A673 (cell line): ENCODE measurements around the gene MTCH1. TPM values are rescaled to one million over a fixed set of nuclear protein-coding genes. Genes with fewer than 3 reads are reported as not detected.

ENCODE experiments used
- BruUV-seq: library from RNA; stranded (reverse); fragments of 400-500 nt; replicated peaks from 2 replicates; lab custom pipeline; 2021; lab: Mats Ljungman, UMichigan
- CTCF ChIA-PET: fragments of 300-600 bp; sonication (Branson Sonifier 250); formaldehyde crosslinking; loops from one replicate; lab custom pipeline; 2022; ENCODE audit warnings: antibody characterized with exemption; lab: Charles Lee
- POLR2A ChIA-PET: fragments of 300-600 bp; sonication (Branson Sonifier 250); formaldehyde crosslinking; loops from one replicate; lab custom pipeline; 2022; ENCODE audit warnings: antibody characterized with exemption; ENCODE audit not compliant: low non-redundant PET; lab: Charles Lee
- DNase-seq: peaks from one replicate; pipeline ENCODE4 v3.0.0-alpha.2; 2015; ENCODE audit warnings: low spot score
- H3K27ac ChIP-seq: fragments of 200-600 bp; sonication (generic); 2 replicates; pipeline ENCODE4 v1.5.1; 2016; ENCODE audit warnings: mixed run types, low read depth, mild to moderate bottlenecking, mixed read lengths, antibody characterized with exemption, low read length; ENCODE audit not compliant: poor library complexity, severe bottlenecking
- H3K27me3 ChIP-seq: fragments of 200-600 bp; sonication (generic); replicated peaks from 2 replicates; pipeline ENCODE4 v1.6.1; 2017; ENCODE audit warnings: mixed run types, low read depth, mild to moderate bottlenecking, mixed read lengths, antibody characterized with exemption, low read length; ENCODE audit not compliant: insufficient read depth, poor library complexity
- H3K36me3 ChIP-seq: fragments of 200-600 bp; sonication (generic); 2 replicates; pipeline ENCODE4 v1.6.1; 2016; ENCODE audit warnings: mixed run types, mild to moderate bottlenecking, mixed read lengths, antibody characterized with exemption, low read length; ENCODE audit not compliant: insufficient read depth, poor library complexity, severe bottlenecking
- H3K4me1 ChIP-seq: fragments of 200-600 bp; sonication (generic); 2 replicates; pipeline ENCODE4 v1.6.1; 2017; ENCODE audit warnings: mixed run types, mild to moderate bottlenecking, mixed read lengths, antibody characterized with exemption, low read length; ENCODE audit not compliant: insufficient read depth, poor library complexity, severe bottlenecking
- H3K4me3 ChIP-seq: fragments of 200-600 bp; sonication (generic); 2 replicates; pipeline ENCODE4 v1.5.1; 2016; ENCODE audit warnings: low read depth, mixed run types, mild to moderate bottlenecking, mixed read lengths, low read length; ENCODE audit not compliant: poor library complexity, severe bottlenecking
- H3K9me3 ChIP-seq: fragments of 200-600 bp; sonication (generic); 2 replicates; pipeline ENCODE4 v1.6.1; 2016; ENCODE audit warnings: mixed run types, low read depth, mild to moderate bottlenecking, mixed read lengths, antibody characterized with exemption, low read length; ENCODE audit not compliant: poor library complexity, severe bottlenecking
- EZH2 ChIP-seq: fragments of 200-600 bp; sonication (generic); IDR thresholded peaks from 2 replicates; pipeline ENCODE4 v1.6.1; 2017; ENCODE audit warnings: borderline replicate concordance, low read depth, mild to moderate bottlenecking, mixed read lengths, antibody characterized with exemption, low read length; ENCODE audit not compliant: poor library complexity, severe bottlenecking
- intact Hi-C: fragments of 100-400 bp; cut with micrococcal nuclease; formaldehyde crosslinking; loops from one replicate; pipeline ENCODE4 v1.10.0; 2022; ENCODE audit not compliant: unreplicated experiment
- total RNA-seq: library from RNA; stranded (reverse); gene quantifications from 2 replicates; pipeline ENCODE4 v1.2.3, GENCODE V29; 2021
- TF ChIP-seq, protein P1 (sequence below): fragments of 300-800, 200-600 bp; sonication (generic); conservative IDR thresholded peaks from 2 replicates; pipeline ENCODE4 v1.5.1; 2017; ENCODE audit warnings: low read depth, mild to moderate bottlenecking, antibody characterized with exemption, low read length, moderate library complexity, mixed read lengths

The MTCH1 gene
- total RNA-seq, 1 experiment from 2014 or later, result 242 TPM

DNA sequence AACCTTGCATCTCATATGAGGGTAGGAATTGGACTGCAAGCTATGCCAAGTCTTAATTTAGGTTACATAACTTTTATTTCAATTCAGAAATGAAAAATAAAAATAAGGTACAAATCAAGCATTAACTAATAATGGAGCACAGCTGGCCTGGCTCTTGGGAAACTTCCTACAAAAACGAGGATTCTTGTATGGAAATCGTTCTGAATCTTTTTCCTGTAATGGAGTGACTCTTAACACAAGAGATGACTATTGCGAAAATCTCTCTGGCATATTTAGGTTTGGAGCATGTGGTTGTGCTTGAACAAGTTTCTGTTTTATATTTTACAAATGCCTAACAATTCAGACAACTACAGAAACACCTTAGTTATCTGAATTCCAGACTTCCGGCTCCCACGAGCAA lies 65.5 kb downstream of the MTCH1 start:
- intact Hi-C loops, result no loop called here
- DNase-seq, result no peak
- H3K27me3 ChIP-seq, result no peaks in the 10 kb centered on the region
- no peak overlapping the region for H3K27ac ChIP-seq
- H3K4me1 ChIP-seq, result no peaks in the 10 kb centered on the region
- H3K4me3 ChIP-seq, result no peak overlapping the region
- POLR2A ChIA-PET, result no interaction called here
- no TSS peak for BruUV-seq
- peaks cover 3% of the 10 kb centered on the region for H3K36me3 ChIP-seq
- no peak for TF ChIP-seq EZH2
- H3K9me3 ChIP-seq, result no peaks in the 10 kb centered on the region
- CTCF ChIA-PET, result no interaction called here

DNA sequence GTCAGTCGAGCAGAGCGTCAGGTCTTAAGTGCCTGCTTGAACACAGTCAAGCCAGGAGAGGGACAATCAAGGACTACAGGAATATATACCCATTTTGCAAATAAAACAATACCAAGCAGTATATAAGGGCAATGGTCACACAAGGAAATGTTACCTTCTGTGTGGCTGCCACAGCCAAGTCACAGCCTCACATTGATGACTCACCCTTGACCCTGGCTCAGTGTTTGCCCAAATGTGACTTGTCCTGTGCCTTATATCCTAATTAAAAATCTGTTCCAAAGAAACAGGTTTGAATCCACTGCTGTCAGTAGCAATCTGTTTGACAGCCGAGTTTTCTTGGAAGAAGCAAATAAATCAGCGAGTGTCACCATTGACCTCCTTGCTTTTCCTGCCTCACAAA lies 65.9 kb downstream of the MTCH1 start:
- Histone ChIP-seq H3K27ac (no peak overlapping the region), H3K36me3 (peaks cover 6% of the 10 kb centered on the region), H3K4me1 (no peaks in the 10 kb centered on the region), H3K9me3 (no peaks in the 10 kb centered on the region), H3K27me3 (no peaks in the 10 kb centered on the region), H3K4me3 (no peak overlapping the region)
- BruUV-seq, result no TSS peak
- no peak for TF ChIP-seq EZH2
- TF ChIP-seq, protein P1, sequence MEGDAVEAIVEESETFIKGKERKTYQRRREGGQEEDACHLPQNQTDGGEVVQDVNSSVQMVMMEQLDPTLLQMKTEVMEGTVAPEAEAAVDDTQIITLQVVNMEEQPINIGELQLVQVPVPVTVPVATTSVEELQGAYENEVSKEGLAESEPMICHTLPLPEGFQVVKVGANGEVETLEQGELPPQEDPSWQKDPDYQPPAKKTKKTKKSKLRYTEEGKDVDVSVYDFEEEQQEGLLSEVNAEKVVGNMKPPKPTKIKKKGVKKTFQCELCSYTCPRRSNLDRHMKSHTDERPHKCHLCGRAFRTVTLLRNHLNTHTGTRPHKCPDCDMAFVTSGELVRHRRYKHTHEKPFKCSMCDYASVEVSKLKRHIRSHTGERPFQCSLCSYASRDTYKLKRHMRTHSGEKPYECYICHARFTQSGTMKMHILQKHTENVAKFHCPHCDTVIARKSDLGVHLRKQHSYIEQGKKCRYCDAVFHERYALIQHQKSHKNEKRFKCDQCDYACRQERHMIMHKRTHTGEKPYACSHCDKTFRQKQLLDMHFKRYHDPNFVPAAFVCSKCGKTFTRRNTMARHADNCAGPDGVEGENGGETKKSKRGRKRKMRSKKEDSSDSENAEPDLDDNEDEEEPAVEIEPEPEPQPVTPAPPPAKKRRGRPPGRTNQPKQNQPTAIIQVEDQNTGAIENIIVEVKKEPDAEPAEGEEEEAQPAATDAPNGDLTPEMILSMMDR, result no peak
- POLR2A ChIA-PET, result no interaction called here
- no peak for DNase-seq
- CTCF ChIA-PET, result no interaction called here
- intact Hi-C loops, result no loop called here

Other genes starting within 250 kb of the MTCH1 start
- 0.13 and 0.48 TPM in 2 replicates for gene CPNE5, start 146.8 kb downstream of the MTCH1 start, total RNA-seq
- gene PPIL1, start 111.4 kb downstream of the MTCH1 start, total RNA-seq, result 67.7 and 72.0 TPM in 2 replicates
- 22.6 and 27.1 TPM in 2 replicates for gene C6orf89, start 100.2 kb downstream of the MTCH1 start, total RNA-seq
- gene PI16, start 31.5 kb downstream of the MTCH1 start, total RNA-seq, result not detected in 2 replicates
- gene FGD2, start 19.5 kb upstream of the MTCH1 start, total RNA-seq, result not detected in 2 replicates
- gene PIM1, start 184.0 kb upstream of the MTCH1 start, total RNA-seq, result 8.9 and 10.6 TPM in 2 replicates